ENCODE measurements around the gene PRKCE. TPM values are rescaled to one million over a fixed set of nuclear protein-coding genes. Genes with fewer than 3 reads are reported as not detected.

Gene PRKCE
- total RNA-seq, 4 donors from 2014 or later: 5.9 to 21.2 (median 18.5) TPM

- Histone ChIP-seq H3K4me3 (no peak overlapping the region), H3K4me1 (peaks cover 0 to 11% (median 4%) of the 10 kb centered on the region in 3 donors), H3K36me3 (no peaks in the 10 kb centered on the region), H3K27me3 (no peaks in the 10 kb centered on the region), H3K27ac (peak overlapping the region in 1 of 4 donors; percentile 50), H3K9me3 (no peaks in the 10 kb centered on the region)
- WGBS, 2 donors (ENCODE audit: low coverage in 1 of 2): 73 to 92% methylated on average over 2 to 3 of the region's 3 CpGs
- ATAC-seq: no peak
- TF ChIP-seq POLR2A (IDR thresholded peaks at IDR 0.05) (no peak), EP300 (IDR thresholded peaks at IDR 0.05) (no peak), POLR2AphosphoS5 (IDR thresholded peaks at IDR 0.05) (no peak)
- TF ChIP-seq, protein P1, sequence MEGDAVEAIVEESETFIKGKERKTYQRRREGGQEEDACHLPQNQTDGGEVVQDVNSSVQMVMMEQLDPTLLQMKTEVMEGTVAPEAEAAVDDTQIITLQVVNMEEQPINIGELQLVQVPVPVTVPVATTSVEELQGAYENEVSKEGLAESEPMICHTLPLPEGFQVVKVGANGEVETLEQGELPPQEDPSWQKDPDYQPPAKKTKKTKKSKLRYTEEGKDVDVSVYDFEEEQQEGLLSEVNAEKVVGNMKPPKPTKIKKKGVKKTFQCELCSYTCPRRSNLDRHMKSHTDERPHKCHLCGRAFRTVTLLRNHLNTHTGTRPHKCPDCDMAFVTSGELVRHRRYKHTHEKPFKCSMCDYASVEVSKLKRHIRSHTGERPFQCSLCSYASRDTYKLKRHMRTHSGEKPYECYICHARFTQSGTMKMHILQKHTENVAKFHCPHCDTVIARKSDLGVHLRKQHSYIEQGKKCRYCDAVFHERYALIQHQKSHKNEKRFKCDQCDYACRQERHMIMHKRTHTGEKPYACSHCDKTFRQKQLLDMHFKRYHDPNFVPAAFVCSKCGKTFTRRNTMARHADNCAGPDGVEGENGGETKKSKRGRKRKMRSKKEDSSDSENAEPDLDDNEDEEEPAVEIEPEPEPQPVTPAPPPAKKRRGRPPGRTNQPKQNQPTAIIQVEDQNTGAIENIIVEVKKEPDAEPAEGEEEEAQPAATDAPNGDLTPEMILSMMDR (IDR thresholded peaks at IDR 0.05): no peak
Measured at GRCh38 chr2:46067062-46067461, 415.6 kb downstream of the PRKCE start.

DNA sequence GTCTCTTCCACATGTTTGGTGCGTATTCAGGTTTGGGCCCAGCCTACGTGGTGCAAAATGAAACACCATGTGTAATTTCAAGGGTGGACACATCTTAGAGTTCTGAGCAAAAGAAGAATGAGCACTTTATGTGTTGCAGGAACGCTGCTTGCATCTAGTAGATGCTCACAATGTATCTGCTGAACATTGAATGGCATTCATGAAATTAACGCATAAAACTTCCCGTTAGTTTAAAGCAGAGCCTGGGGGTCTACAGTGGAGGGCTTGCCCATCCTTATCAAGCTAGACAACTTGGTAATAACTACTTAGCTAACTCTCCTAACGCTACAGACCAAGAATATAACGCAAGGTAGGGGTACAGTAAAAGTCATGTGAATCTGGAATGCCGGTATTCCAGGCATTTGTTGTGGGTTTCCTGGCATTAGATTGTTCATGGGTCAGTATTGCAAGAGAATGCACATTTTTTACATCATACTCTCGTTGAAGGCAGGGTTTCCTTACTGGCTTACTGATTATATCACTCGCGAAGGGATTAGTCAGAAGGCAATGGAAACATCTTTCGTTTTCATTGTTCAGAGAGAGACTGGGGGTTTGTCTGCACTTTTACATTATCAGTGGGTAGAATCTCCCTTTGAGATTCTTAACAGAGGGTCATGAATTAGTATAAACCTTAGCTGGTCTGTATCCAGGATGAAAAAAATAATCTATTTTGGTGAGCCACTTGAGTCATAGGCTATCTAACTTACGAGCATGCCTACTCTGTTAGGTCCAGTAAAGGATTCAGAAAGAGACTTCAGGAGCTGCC lies 416.2 kb downstream of the PRKCE start:
- Histone ChIP-seq H3K9me3 (no peaks in the 10 kb centered on the region), H3K27ac (peak overlapping the region in 1 of 4 donors; percentile 50), H3K27me3 (no peaks in the 10 kb centered on the region), H3K36me3 (no peaks in the 10 kb centered on the region), H3K4me3 (no peak overlapping the region), H3K4me1 (peaks cover 0 to 9% (median 4%) of the 10 kb centered on the region in 3 donors)
- ATAC-seq: peak; percentile 54
- 83 to 89% methylated on average over 12 to 13 of the region's 13 CpGs for WGBS, 2 donors (ENCODE audit: low coverage in 1 of 2)
- TF ChIP-seq, protein P1 (IDR thresholded peaks at IDR 0.05): no peak
- TF ChIP-seq POLR2A (IDR thresholded peaks at IDR 0.05) (no peak), POLR2AphosphoS5 (IDR thresholded peaks at IDR 0.05) (no peak)

DNA sequence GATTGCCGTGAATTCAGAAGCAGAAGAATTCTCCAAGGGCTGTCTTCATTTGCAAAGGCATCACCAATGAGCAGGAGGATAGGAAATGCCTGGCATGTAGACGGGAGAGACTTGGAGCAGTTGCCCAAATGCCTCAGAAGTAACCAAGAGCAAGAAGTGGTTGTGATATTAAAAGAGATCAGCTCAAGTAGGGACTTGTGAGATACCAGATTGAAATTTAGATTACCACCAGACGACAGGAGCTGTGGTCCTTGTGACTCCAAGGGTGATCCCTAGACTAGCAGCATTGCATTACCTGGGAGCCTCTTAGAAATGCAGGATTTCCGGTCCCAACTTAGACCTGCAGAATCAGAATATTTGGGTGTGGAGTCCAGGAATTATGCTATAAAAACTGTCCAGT lies 417.2 kb downstream of the PRKCE start:
- WGBS, 2 donors (ENCODE audit: low coverage in 1 of 2): 93 to 100% methylated on average over 4 of the region's 4 CpGs
- no peaks in the 10 kb centered on the region for H3K36me3 ChIP-seq
- TF ChIP-seq, protein P1 (IDR thresholded peaks at IDR 0.05): no peak
- TF ChIP-seq POLR2AphosphoS5 (IDR thresholded peaks at IDR 0.05) (no peak), EP300 (IDR thresholded peaks at IDR 0.05) (no peak), POLR2A (IDR thresholded peaks at IDR 0.05) (no peak)
- no peaks in the 10 kb centered on the region for H3K4me1 ChIP-seq
- H3K9me3 ChIP-seq: no peaks in the 10 kb centered on the region
- H3K27ac ChIP-seq: no peak overlapping the region
- no peaks in the 10 kb centered on the region for H3K27me3 ChIP-seq
- ATAC-seq: no peak
- H3K4me3 ChIP-seq: no peak overlapping the region

GRCh38 chr2:46071074-46071473 lies 419.6 kb downstream of the PRKCE start:
- Histone ChIP-seq H3K27me3 (no peaks in the 10 kb centered on the region), H3K4me3 (no peak overlapping the region), H3K36me3 (peaks cover 0 to 5% of the 10 kb centered on the region in 2 donors), H3K9me3 (no peaks in the 10 kb centered on the region), H3K27ac (no peak overlapping the region), H3K4me1 (no peaks in the 10 kb centered on the region)
- no peak for ATAC-seq
- TF ChIP-seq POLR2AphosphoS5 (IDR thresholded peaks at IDR 0.05) (no peak), POLR2A (IDR thresholded peaks at IDR 0.05) (no peak), EP300 (IDR thresholded peaks at IDR 0.05) (no peak)
- TF ChIP-seq, protein P1 (IDR thresholded peaks at IDR 0.05): no peak
- 95 to 97% methylated on average over 3 of the region's 3 CpGs for WGBS, 2 donors (ENCODE audit: low coverage in 1 of 2)
